ENCODE measurements around the gene COP1. TPM values are rescaled to one million over a fixed set of nuclear protein-coding genes. Genes with fewer than 3 reads are reported as not detected.
A peak's percentile ranks its signal among the peaks of the same experiment; 100 is the strongest.
"Not testable (repeated sequence)": the region's sequence is repeated elsewhere in the genome, so short reads cannot be mapped to it uniquely, and the experiment has no call there.

Gene COP1
- total RNA-seq, 6 experiments from 2014 or later = 19.7 to 33.7 (median 20.9) TPM

GRCh38 chr1:176241385-176242015 lies 34.4 kb upstream of the COP1 start:
- H3K36me3 ChIP-seq = no peaks in the 10 kb centered on the region
- H3K27me3 ChIP-seq = no peaks in the 10 kb centered on the region
- no peaks in the 10 kb centered on the region for H3K9me3 ChIP-seq
- H3K27ac ChIP-seq = no peak overlapping the region
- no peaks in the 10 kb centered on the region for H3K4me1 ChIP-seq
- TF ChIP-seq POLR2A (IDR thresholded peaks at IDR 0.05) = no peak
- TF ChIP-seq, protein P1, sequence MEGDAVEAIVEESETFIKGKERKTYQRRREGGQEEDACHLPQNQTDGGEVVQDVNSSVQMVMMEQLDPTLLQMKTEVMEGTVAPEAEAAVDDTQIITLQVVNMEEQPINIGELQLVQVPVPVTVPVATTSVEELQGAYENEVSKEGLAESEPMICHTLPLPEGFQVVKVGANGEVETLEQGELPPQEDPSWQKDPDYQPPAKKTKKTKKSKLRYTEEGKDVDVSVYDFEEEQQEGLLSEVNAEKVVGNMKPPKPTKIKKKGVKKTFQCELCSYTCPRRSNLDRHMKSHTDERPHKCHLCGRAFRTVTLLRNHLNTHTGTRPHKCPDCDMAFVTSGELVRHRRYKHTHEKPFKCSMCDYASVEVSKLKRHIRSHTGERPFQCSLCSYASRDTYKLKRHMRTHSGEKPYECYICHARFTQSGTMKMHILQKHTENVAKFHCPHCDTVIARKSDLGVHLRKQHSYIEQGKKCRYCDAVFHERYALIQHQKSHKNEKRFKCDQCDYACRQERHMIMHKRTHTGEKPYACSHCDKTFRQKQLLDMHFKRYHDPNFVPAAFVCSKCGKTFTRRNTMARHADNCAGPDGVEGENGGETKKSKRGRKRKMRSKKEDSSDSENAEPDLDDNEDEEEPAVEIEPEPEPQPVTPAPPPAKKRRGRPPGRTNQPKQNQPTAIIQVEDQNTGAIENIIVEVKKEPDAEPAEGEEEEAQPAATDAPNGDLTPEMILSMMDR (IDR thresholded peaks at IDR 0.05) = no peak
- DNase-seq (no peak), ATAC-seq (peak in 1 of 4 donors; percentile 32)
- no peak overlapping the region for H3K4me3 ChIP-seq
- intact Hi-C loops (cut with DNase I) = no loop called here
- WGBS (ENCODE audit: insufficient coverage, low coverage, low lambda C conversion rate, missing lambda C conversion rate) = 67% methylated on average over 2 of the region's 2 CpGs

GRCh38 chr1:176233657-176234056 lies 26.6 kb upstream of the COP1 start:
- H3K4me1 ChIP-seq; H3K36me3 ChIP-seq; DNase-seq; H3K27ac ChIP-seq; H3K27me3 ChIP-seq; ATAC-seq; H3K4me3 ChIP-seq; intact Hi-C loops (cut with DNase I); H3K9me3 ChIP-seq: not testable (repeated sequence)
- 67% methylated on average over 3 of the region's 3 CpGs for WGBS (ENCODE audit: insufficient coverage, low coverage, low lambda C conversion rate, missing lambda C conversion rate)

GRCh38 chr1:176227579-176227978 lies 20.5 kb upstream of the COP1 start:
- 74% methylated on average over 3 of the region's 3 CpGs for WGBS (ENCODE audit: insufficient coverage, low coverage, low lambda C conversion rate, missing lambda C conversion rate)
- Histone ChIP-seq H3K27me3 (no peaks in the 10 kb centered on the region), H3K27ac (no peak overlapping the region), H3K4me1 (no peaks in the 10 kb centered on the region), H3K9me3 (no peaks in the 10 kb centered on the region), H3K36me3 (no peaks in the 10 kb centered on the region), H3K4me3 (no peak overlapping the region)
- TF ChIP-seq, protein P1 (IDR thresholded peaks at IDR 0.05) = no peak
- no peak for TF ChIP-seq POLR2A (IDR thresholded peaks at IDR 0.05)
- DNase-seq (no peak), ATAC-seq (no peak)
- intact Hi-C loops (cut with DNase I) = no loop called here

- ATAC-seq = peak in 3 of 4 donors; percentile 46 to 65 (median 54)
- TF ChIP-seq, protein P1 (IDR thresholded peaks at IDR 0.05) = no peak
- TF ChIP-seq POLR2A (IDR thresholded peaks at IDR 0.05) = no peak
- Histone ChIP-seq H3K4me1 (no peaks in the 10 kb centered on the region), H3K27ac (no peak overlapping the region), H3K36me3 (no peaks in the 10 kb centered on the region), H3K27me3 (no peaks in the 10 kb centered on the region), H3K9me3 (no peaks in the 10 kb centered on the region), H3K4me3 (no peak overlapping the region)
- intact Hi-C loops (cut with DNase I) = no loop called here
- WGBS (ENCODE audit: insufficient coverage, low coverage, low lambda C conversion rate, missing lambda C conversion rate) = 57% methylated on average over 2 of the region's 2 CpGs
- DNase-seq = no peak
These were observed 18.8 kb upstream of the COP1 start for GRCh38 chr1:176225911-176226310.

- Histone ChIP-seq H3K27ac (no peak overlapping the region), H3K9me3 (no peaks in the 10 kb centered on the region), H3K27me3 (no peaks in the 10 kb centered on the region), H3K4me1 (no peaks in the 10 kb centered on the region), H3K36me3 (no peaks in the 10 kb centered on the region), H3K4me3 (no peak overlapping the region)
- no peak for TF ChIP-seq POLR2A (IDR thresholded peaks at IDR 0.05)
- TF ChIP-seq, protein P1 (IDR thresholded peaks at IDR 0.05) = no peak
- ATAC-seq = no peak
- intact Hi-C loops (cut with DNase I) = no loop called here
- 78% methylated on average over 1 of the region's 1 CpG for WGBS (ENCODE audit: insufficient coverage, low coverage, low lambda C conversion rate, missing lambda C conversion rate)
- DNase-seq = no peak
These were observed 18.4 kb upstream of the COP1 start for GRCh38 chr1:176225479-176225875.

All from right lobe of liver (tissue), 6 donors.